OCI-M1 (cell line): ENCODE data around the gene PPP1R12B.
"Not testable (repeated sequence)": the region's sequence is repeated elsewhere in the genome, so short reads cannot be mapped to it uniquely, and the experiment has no call there.

Experiments used
- DNase-seq: peaks from one replicate; lab custom pipeline; 2025; lab: John Stamatoyannopoulos, UW

PPP1R12B gene

GRCh38 chr1:202349206-202349928 is 868 bp downstream of the PPP1R12B start:
- DNase-seq: peak; percentile 76

- no peak for DNase-seq
Measured at GRCh38 chr1:202351725-202352124, 3.2 kb downstream of the PPP1R12B start.

- DNase-seq: not testable (repeated sequence)
Measured at GRCh38 chr1:202352583-202353197, 4.2 kb downstream of the PPP1R12B start.

GRCh38 chr1:202355944-202356553 is 7.5 kb downstream of the PPP1R12B start:
- no peak for DNase-seq

GRCh38 chr1:202357506-202357905 is 9.0 kb downstream of the PPP1R12B start:
- DNase-seq: no peak

GRCh38 chr1:202361224-202361623 is 12.7 kb downstream of the PPP1R12B start:
- no peak for DNase-seq

- no peak for DNase-seq
Measured at GRCh38 chr1:202361701-202362100, 13.2 kb downstream of the PPP1R12B start.

- DNase-seq: no peak
Measured at GRCh38 chr1:202362212-202362611, 13.7 kb downstream of the PPP1R12B start.

- no peak for DNase-seq
Measured at GRCh38 chr1:202365092-202365815, 16.8 kb downstream of the PPP1R12B start.

- DNase-seq: no peak
Measured at GRCh38 chr1:202367271-202367670, 18.8 kb downstream of the PPP1R12B start.

- DNase-seq: not testable (repeated sequence)
Measured at GRCh38 chr1:202370906-202371305, 22.4 kb downstream of the PPP1R12B start.

- no peak for DNase-seq
Measured at GRCh38 chr1:202374099-202374498, 25.6 kb downstream of the PPP1R12B start.

- DNase-seq: not testable (repeated sequence)
Measured at GRCh38 chr1:202375175-202375574, 26.7 kb downstream of the PPP1R12B start.

- DNase-seq: peak; percentile 84
Measured at GRCh38 chr1:202376247-202376646, 27.7 kb downstream of the PPP1R12B start.

- DNase-seq: peak; percentile 59
Measured at GRCh38 chr1:202379884-202380529, 31.5 kb downstream of the PPP1R12B start.

- DNase-seq: not testable (repeated sequence)
Measured at GRCh38 chr1:202380535-202380934, 32.0 kb downstream of the PPP1R12B start.

GRCh38 chr1:202381867-202382266 is 33.4 kb downstream of the PPP1R12B start:
- not testable (repeated sequence) for DNase-seq

- not testable (repeated sequence) for DNase-seq
Measured at GRCh38 chr1:202395831-202396230, 47.3 kb downstream of the PPP1R12B start.

GRCh38 chr1:202397256-202397655 is 48.8 kb downstream of the PPP1R12B start:
- DNase-seq: no peak

GRCh38 chr1:202398439-202398838 is 49.9 kb downstream of the PPP1R12B start:
- not testable (repeated sequence) for DNase-seq

- not testable (repeated sequence) for DNase-seq
Measured at GRCh38 chr1:202401771-202402170, 53.3 kb downstream of the PPP1R12B start.

- DNase-seq: not testable (repeated sequence)
Measured at GRCh38 chr1:202403381-202403780, 54.9 kb downstream of the PPP1R12B start.
